H1 (cell line): ENCODE data around the gene MAN1A2. TPM values are rescaled to one million over a fixed set of nuclear protein-coding genes. Genes with fewer than 3 reads are reported as not detected.

Experiments used
- CTCF ChIA-PET: fragments of 300-600 bp; sonication (Branson Sonifier 250); formaldehyde crosslinking; loops from one replicate; lab custom pipeline; 2021; ENCODE audit not compliant: partially characterized antibody; lab: Charles Lee
- POLR2A ChIA-PET: fragments of 300-600 bp; sonication (Branson Sonifier 250); formaldehyde crosslinking; loops from one replicate; lab custom pipeline; 2021; ENCODE audit warnings: inconsistent platforms; ENCODE audit not compliant: partially characterized antibody; lab: Charles Lee
- DNase-seq, 2 experiments: peaks; one replicate each; pipeline versions ENCODE4 v3.0.0 to v3.0.0-alpha.2; 2010 to 2022; ENCODE audit warnings: low spot score in 2 of 2, low read depth in 1 of 2, mixed read lengths in 1 of 2
- FAIRE-seq: peaks from 2 replicates; lab custom pipeline; 2011; peaks lifted over from hg19 to GRCh38; lab: Jason Lieb, UNC
- H2AFZ ChIP-seq: 2 replicates; pipeline ENCODE4 v1.8.1; 2012; ENCODE audit warnings: low read length, inconsistent platforms
- H2AK5ac ChIP-seq: 2 replicates; pipeline ENCODE4 v1.6.1; 2013; ENCODE audit warnings: low read depth, low read length
- H2BK120ac ChIP-seq: replicated peaks from 2 replicates; pipeline ENCODE3; 2013; ENCODE audit warnings: low read depth, low read length, inconsistent platforms
- H2BK12ac ChIP-seq: 2 replicates; pipeline ENCODE4 v1.6.1; 2013; ENCODE audit warnings: low read depth, low read length
- H2BK15ac ChIP-seq: 2 replicates; pipeline ENCODE4 v1.6.1; 2013; ENCODE audit warnings: low read length
- H2BK20ac ChIP-seq: 2 replicates; pipeline ENCODE4 v1.6.1; 2013; ENCODE audit warnings: low read length
- H2BK5ac ChIP-seq: 2 replicates; pipeline ENCODE4 v1.6.1; 2013; ENCODE audit warnings: low read depth, low read length
- H3K14ac ChIP-seq: 2 replicates; pipeline ENCODE4 v1.6.1; 2013; ENCODE audit warnings: inconsistent platforms; ENCODE audit not compliant: insufficient read length
- H3K18ac ChIP-seq: 2 replicates; pipeline ENCODE4 v1.6.1; 2013; ENCODE audit warnings: low read length; ENCODE audit errors: extremely low read depth
- H3K23ac ChIP-seq: 2 replicates; pipeline ENCODE4 v1.6.1; 2013; ENCODE audit warnings: inconsistent platforms; ENCODE audit not compliant: insufficient read length
- H3K23me2 ChIP-seq: 2 replicates; pipeline ENCODE4 v1.6.1; 2013; ENCODE audit warnings: low read depth, low read length
- H3K27ac ChIP-seq: 2 replicates; pipeline ENCODE4 v1.6.1; 2011; ENCODE audit warnings: low read depth, low read length, inconsistent platforms
- H3K27me3 ChIP-seq, 4 experiments: replicated peaks in 1 of 4; 1 replicate in 1 of 4; 2 replicates in 3 of 4; pipeline versions ENCODE4 v1.6.1 to v1.8.1; 2011 to 2013; ENCODE audit warnings: low read length in 3 of 4, mild to moderate bottlenecking in 3 of 4, inconsistent platforms in 2 of 4, mixed read lengths in 2 of 4, moderate library complexity in 1 of 4; ENCODE audit not compliant: control insufficient read depth in 3 of 4, insufficient read depth in 3 of 4; ENCODE audit errors: extremely low read depth in 1 of 4
- H3K36me3 ChIP-seq, 4 experiments: 2 replicates each; pipeline versions ENCODE4 v1.6.1 to v1.8.1; 2011 to 2013; ENCODE audit warnings: mild to moderate bottlenecking in 4 of 4, low read length in 3 of 4, moderate library complexity in 2 of 4, control low read depth in 1 of 4, inconsistent platforms in 1 of 4; ENCODE audit not compliant: insufficient read depth in 4 of 4, control insufficient read depth in 2 of 4
- H3K4ac ChIP-seq: replicated peaks from 2 replicates; pipeline ENCODE3; 2013; ENCODE audit warnings: low read length, low read depth, mixed read lengths, inconsistent platforms; ENCODE audit not compliant: insufficient read length
- H3K4me1 ChIP-seq, 4 experiments: replicated peaks in 1 of 4; 1 replicate in 1 of 4; 2 replicates in 3 of 4; pipeline versions ENCODE4 v1.6.1 to v1.8.1; 2011 to 2013; ENCODE audit warnings: low read length in 3 of 4, inconsistent platforms in 2 of 4, mixed read lengths in 1 of 4; ENCODE audit not compliant: insufficient read depth in 4 of 4, control insufficient read depth in 3 of 4
- H3K4me2 ChIP-seq, 2 experiments: 2 replicates each; pipeline versions ENCODE4 v1.6.1 to v1.8.1; 2011 to 2013; ENCODE audit warnings: low read depth in 2 of 2, low read length in 2 of 2, control low read depth in 1 of 2, inconsistent platforms in 1 of 2, mild to moderate bottlenecking in 1 of 2; ENCODE audit not compliant: insufficient read depth in 1 of 2
- H3K4me3 ChIP-seq, 4 experiments: fragments of 200-600, 300-600 bp in 1 of 4; sonication (generic), shearing (Covaris generic), sonication (Bioruptor Twin) in 1 of 4; 2 replicates each; pipeline versions ENCODE4 v1.5.1 to v1.8.1; 2011 to 2016; ENCODE audit warnings: low read length in 4 of 4, low read depth in 3 of 4, control low read depth in 2 of 4, inconsistent platforms in 2 of 4, mild to moderate bottlenecking in 2 of 4, mixed read lengths in 1 of 4, moderate library complexity in 1 of 4; ENCODE audit not compliant: insufficient read depth in 2 of 4; ENCODE audit errors: extremely low read depth in 1 of 4
- H3K56ac ChIP-seq: replicated peaks from 2 replicates; pipeline ENCODE3; 2013; ENCODE audit warnings: low read depth, mild to moderate bottlenecking, mixed read lengths, low read length, inconsistent platforms; ENCODE audit not compliant: insufficient read length
- H3K79me1 ChIP-seq: 2 replicates; pipeline ENCODE4 v1.6.1; 2013; ENCODE audit warnings: low read depth, low read length, control low read depth
- H3K79me2 ChIP-seq, 2 experiments: 2 replicates each; pipeline versions ENCODE4 v1.6.1 to v1.8.1; 2012 to 2013; ENCODE audit warnings: low read length in 2 of 2, mild to moderate bottlenecking in 2 of 2, inconsistent platforms in 1 of 2; ENCODE audit not compliant: insufficient read depth in 2 of 2, control insufficient read depth in 1 of 2
- H3K9ac ChIP-seq, 4 experiments: replicated peaks in 1 of 4; 1 replicate in 1 of 4; 2 replicates in 3 of 4; pipeline versions ENCODE4 v1.6.1 to v1.8.1; 2011 to 2013; ENCODE audit warnings: low read depth in 3 of 4, low read length in 3 of 4, control low read depth in 2 of 4, mild to moderate bottlenecking in 2 of 4, moderate library complexity in 2 of 4, inconsistent platforms in 1 of 4; ENCODE audit errors: extremely low read depth in 1 of 4
- H3K9me3 ChIP-seq, 2 experiments: 2 replicates each; pipeline versions ENCODE4 v1.6.1 to v1.8.1; 2012 to 2013; ENCODE audit warnings: mild to moderate bottlenecking in 2 of 2, moderate library complexity in 2 of 2, control low read depth in 1 of 2, inconsistent platforms in 1 of 2, low read depth in 1 of 2, low read length in 1 of 2, mixed read lengths in 1 of 2; ENCODE audit not compliant: insufficient read depth in 2 of 2
- H4K20me1 ChIP-seq, 2 experiments: replicated peaks in 1 of 2; 2 replicates each; pipeline versions ENCODE3 to v1.8.1; 2011 to 2013; ENCODE audit warnings: inconsistent platforms in 2 of 2, low read length in 2 of 2, mild to moderate bottlenecking in 1 of 2; ENCODE audit not compliant: insufficient read depth in 2 of 2, control insufficient read depth in 1 of 2
- H4K5ac ChIP-seq: 2 replicates; pipeline ENCODE4 v1.6.1; 2013; ENCODE audit warnings: low read length, low read depth, mixed read lengths, inconsistent platforms; ENCODE audit not compliant: insufficient read length
- H4K8ac ChIP-seq: 2 replicates; pipeline ENCODE4 v1.8.0; 2013; ENCODE audit warnings: mild to moderate bottlenecking, moderate library complexity, low read length, inconsistent platforms; ENCODE audit not compliant: insufficient read depth; ENCODE audit errors: extremely low read depth
- H4K91ac ChIP-seq: replicated peaks from 2 replicates; pipeline ENCODE3; 2013; ENCODE audit warnings: low read length, mixed read lengths, inconsistent platforms; ENCODE audit not compliant: insufficient read length
- JUND ChIP-seq: IDR thresholded peaks from 2 replicates; pipeline ENCODE4 v1.6.1; 2011; ENCODE audit warnings: mild to moderate bottlenecking, improper control_type of control experiment, low read length
- SP1 ChIP-seq: IDR thresholded peaks from 2 replicates; pipeline ENCODE4 v1.6.1; 2011; ENCODE audit warnings: low read depth, low read length
- SRF ChIP-seq: IDR thresholded peaks from 2 replicates; pipeline ENCODE4 v1.6.1; 2011; ENCODE audit warnings: mild to moderate bottlenecking, low read depth, low read length, moderate library complexity
- WGBS, 2 experiments: shearing (Covaris generic) in 1 of 2; methylation state at CpG; one replicate each; pipeline versions ENCODE4 v1.1.6 to v1.1.7; 2013 to 2015; ENCODE audit warnings: low lambda C conversion rate in 2 of 2, mixed read lengths in 2 of 2, inconsistent platforms in 1 of 2, low coverage in 1 of 2, missing lambda C conversion rate in 1 of 2; ENCODE audit not compliant: insufficient replicate concordance in 2 of 2, insufficient coverage in 1 of 2, insufficient read length in 1 of 2; ENCODE audit errors: extremely low coverage in 1 of 2, missing lambda C conversion rate in 1 of 2; 5-methylcytosine and 5-hydroxymethylcytosine counted together
- polyA plus RNA-seq, 7 experiments: library from polyadenylated mRNA; depleted of rRNA in 3 of 7; stranded (reverse) in 5 of 7; unstranded in 2 of 7; fragments of >200 nt in 5 of 7; fragments of 200-250 nt in 2 of 7; gene quantifications; 1 replicate in 5 of 7; 2 replicates in 1 of 7; 4 replicates in 1 of 7; pipeline versions ENCODE4 v1.2.1 to v1.2.3, GENCODE V29; 2011 to 2013; ENCODE audit warnings: missing spikeins in 2 of 7, mixed read lengths in 2 of 7
- total RNA-seq: library from RNA; stranded (reverse); fragmentation: NEBNext Ultra II Directional; extraction: Animal tissue kit (Norgen Biotek cat#: 25700); gene quantifications from 2 replicates; pipeline ENCODE4 v1.2.1, GENCODE V29; 2021

MAN1A2 gene
- total and polyA plus RNA-seq, 2 of the 8 experiments (the other 6 are each of a cell fraction or from before 2014, with no cell fraction given) = 5.5 to 18.8 TPM

DNA sequence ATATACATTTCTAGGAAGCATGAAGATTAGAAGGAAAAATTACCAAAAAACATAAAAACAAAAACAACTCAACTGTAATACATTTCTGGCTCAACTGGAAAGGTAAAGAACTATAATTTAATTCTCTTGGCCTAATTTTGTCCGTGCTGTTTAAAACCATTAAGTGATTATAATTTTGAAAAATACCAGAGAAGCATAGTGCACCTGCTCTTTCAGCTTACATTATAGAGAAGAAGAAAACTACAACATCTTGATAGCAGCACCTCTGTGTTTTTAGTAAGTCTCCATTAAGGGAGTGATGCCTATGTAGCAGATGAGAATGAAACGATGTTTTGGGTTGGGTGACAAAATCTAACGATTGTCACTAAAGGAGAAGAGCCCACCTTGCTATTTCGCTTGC, 19.3 kb upstream of the MAN1A2 start:
- 87% methylated on average over 4 of the region's 4 CpGs; no CpG with 5 or more reads in 1 of the 2 experiments for WGBS, 2 experiments
- no peaks in the 10 kb centered on the region for H4K20me1 ChIP-seq
- H3K4me2 ChIP-seq = no peak overlapping the region
- DNase-seq = no peak
- no peak overlapping the region for H2AK5ac ChIP-seq
- H3K9ac ChIP-seq = no peak overlapping the region
- H3K56ac ChIP-seq = no peak overlapping the region
- no peak overlapping the region for H3K4me3 ChIP-seq
- peaks cover 0 to 3% (median 0%) of the 10 kb centered on the region in 4 experiments; a peak in 3 of 7 replicates for H3K27me3 ChIP-seq
- no peak overlapping the region for H2BK20ac ChIP-seq
- H3K23ac ChIP-seq = no peak overlapping the region
- H4K5ac ChIP-seq = no peak overlapping the region
- H3K27ac ChIP-seq = no peak overlapping the region
- H3K14ac ChIP-seq = no peak overlapping the region
- no peak overlapping the region for H2BK5ac ChIP-seq
- H3K79me1 ChIP-seq = no peaks in the 10 kb centered on the region
- no peaks in the 10 kb centered on the region for H3K79me2 ChIP-seq
- H3K4me1 ChIP-seq = peaks cover 0 to 6% (median 2%) of the 10 kb centered on the region in 4 experiments; a peak in 3 of 7 replicates
- FAIRE-seq = no peak
- H4K91ac ChIP-seq = no peak overlapping the region
- CTCF ChIA-PET = interaction anchor here (1.7 kb wide), 1 partner anchor 199 kb away, joined by 3 read pairs; no protein-coding TSS in a partner anchor
- H3K18ac ChIP-seq = no peak overlapping the region
- H2BK12ac ChIP-seq = no peak overlapping the region
- no peak overlapping the region for H4K8ac ChIP-seq
- no peak for TF ChIP-seq SRF
- no peak for TF ChIP-seq JUND
- TF ChIP-seq SP1 = no peak
- TF ChIP-seq, all 59 proteins: peak for 0
- Histone ChIP-seq H2BK120ac (no peak overlapping the region), H2BK15ac (no peak overlapping the region), H3K4ac (no peak overlapping the region), H3K9me3 (no peaks in the 10 kb centered on the region), H3K23me2 (no peaks in the 10 kb centered on the region), H3K36me3 (no peaks in the 10 kb centered on the region), H2AFZ (no peak overlapping the region)
- POLR2A ChIA-PET = no interaction called here
